ENCODE data around the gene NBAS.
A peak's percentile ranks its signal among the peaks of the same experiment; 100 is the strongest.

The NBAS gene

GRCh38 chr2:15191789-15192188 is 369.3 kb downstream of the NBAS start:
- no peak for DNase-seq

- DNase-seq: peak in 1 of 2 experiments; percentile 87
Observed at GRCh38 chr2:15189216-15189615, 371.9 kb downstream of the NBAS start.

- no peak for DNase-seq
Observed at GRCh38 chr2:15187702-15188101, 373.4 kb downstream of the NBAS start.

GRCh38 chr2:15186118-15186517 is 375.0 kb downstream of the NBAS start:
- no peak for DNase-seq

GRCh38 chr2:15184491-15184890 is 376.6 kb downstream of the NBAS start:
- no peak for DNase-seq

GRCh38 chr2:15182275-15182674 is 378.9 kb downstream of the NBAS start:
- no peak for DNase-seq

GRCh38 chr2:15181092-15181745 is 379.9 kb downstream of the NBAS start:
- DNase-seq: no peak

- no peak for DNase-seq
Observed at GRCh38 chr2:15180379-15180778, 380.8 kb downstream of the NBAS start.

- DNase-seq: no peak
Observed at GRCh38 chr2:15178946-15179345, 382.2 kb downstream of the NBAS start.

- DNase-seq: no peak
Observed at GRCh38 chr2:15177103-15177502, 384.0 kb downstream of the NBAS start.

- no peak for DNase-seq
Observed at GRCh38 chr2:15176604-15177003, 384.5 kb downstream of the NBAS start.

- no peak for DNase-seq
Observed at GRCh38 chr2:15174567-15174966, 386.6 kb downstream of the NBAS start.

- DNase-seq: no peak
Observed at GRCh38 chr2:15173501-15173900, 387.6 kb downstream of the NBAS start.

- DNase-seq: no peak
Observed at GRCh38 chr2:15172825-15173224, 388.3 kb downstream of the NBAS start.

- DNase-seq: no peak
Observed at GRCh38 chr2:15170070-15170775, 390.9 kb downstream of the NBAS start.

GRCh38 chr2:15169326-15170069 is 391.6 kb downstream of the NBAS start:
- DNase-seq: no peak

- no peak for DNase-seq
Observed at GRCh38 chr2:15168116-15168515, 393.0 kb downstream of the NBAS start.

- no peak for DNase-seq
Observed at GRCh38 chr2:15166878-15167277, 394.3 kb downstream of the NBAS start.

GRCh38 chr2:15163326-15163725 is 397.8 kb downstream of the NBAS start:
- no peak for DNase-seq

- no peak for DNase-seq
Observed at GRCh38 chr2:15162620-15163019, 398.5 kb downstream of the NBAS start.

GRCh38 chr2:15160201-15160991 is 400.7 kb downstream of the NBAS start:
- DNase-seq: no peak

GRCh38 chr2:15159751-15160177 is 401.4 kb downstream of the NBAS start:
- peak; percentile 99 to 100 for DNase-seq

- no peak for DNase-seq
Observed at GRCh38 chr2:15159206-15159605, 401.9 kb downstream of the NBAS start.
